Measurements from ENCODE around the gene CELF3.
A peak's percentile ranks its signal among the peaks of the same experiment; 100 is the strongest.

Gene CELF3

GRCh38 chr1:151716771-151717631, at the start of gene CELF3:
Gene CELF3, minus strand, starts transcription at chr1:151716803. Its CDS starts 783 bp downstream, at chr1:151716020.
- H3K4me1 ChIP-seq (ENCODE audit: control insufficient read depth, insufficient read depth, low read length) = peaks cover 15% of the 10 kb centered on the region; the same call in 1 of the 2 replicates
- peaks cover 46% of the 10 kb centered on the region for H3K27me3 ChIP-seq (ENCODE audit: control insufficient read depth, insufficient read depth, low read length)
- no peaks in the 10 kb centered on the region for H3K9me3 ChIP-seq (ENCODE audit: control insufficient read depth, insufficient read depth, low read length)
- H3K36me3 ChIP-seq (ENCODE audit: control insufficient read depth, insufficient read depth, low read length) = no peaks in the 10 kb centered on the region
- H3K27ac ChIP-seq (ENCODE audit: low read depth, low read length) = peak within 1 kb of the TSS; percentile 92
- 0 out of 2 replicates have a peak within 1 kb of the TSS, but pooled peaks have one; percentile 43 for H3K9ac ChIP-seq (ENCODE audit: low read depth, low read length)
- peak within 1 kb of the TSS; percentile 66 for H3K4me3 ChIP-seq (ENCODE audit: low read depth, low read length)

GRCh38 chr1:151763990-151764389, 47.4 kb upstream of the CELF3 start:
- no peaks in the 10 kb centered on the region for H3K27me3 ChIP-seq (ENCODE audit: control insufficient read depth, insufficient read depth, low read length)
- no peak overlapping the region for H3K27ac ChIP-seq (ENCODE audit: low read depth, low read length)
- H3K9ac ChIP-seq (ENCODE audit: low read depth, low read length) = peak overlapping the region; percentile 91; the same call in 1 of the 2 replicates
- H3K4me1 ChIP-seq (ENCODE audit: control insufficient read depth, insufficient read depth, low read length) = 0 out of 2 replicates have a peak, but pooled peaks cover 4% of the 10 kb centered on the region
- H3K4me3 ChIP-seq (ENCODE audit: low read depth, low read length) = peak overlapping the region; percentile 95
- peaks cover 31% of the 10 kb centered on the region for H3K36me3 ChIP-seq (ENCODE audit: control insufficient read depth, insufficient read depth, low read length)
- H3K9me3 ChIP-seq (ENCODE audit: control insufficient read depth, insufficient read depth, low read length) = no peaks in the 10 kb centered on the region

GRCh38 chr1:151762941-151763921, 46.6 kb upstream of the CELF3 start, which contains the start of gene MRPL9:
Gene MRPL9, minus strand, starts transcription at chr1:151763496. Its CDS starts 17 bp downstream, at chr1:151763479.
- Histone ChIP-seq H3K9me3 (ENCODE audit: control insufficient read depth, insufficient read depth, low read length) (no peaks in the 10 kb centered on the region), H3K4me1 (ENCODE audit: control insufficient read depth, insufficient read depth, low read length) (0 out of 2 replicates have a peak, but pooled peaks cover 4% of the 10 kb centered on the region), H3K27ac (ENCODE audit: low read depth, low read length) (peak within 1 kb of the TSS; percentile 92), H3K9ac (ENCODE audit: low read depth, low read length) (peak within 1 kb of the TSS; percentile 91), H3K36me3 (ENCODE audit: control insufficient read depth, insufficient read depth, low read length) (peaks cover 37% of the 10 kb centered on the region), H3K27me3 (ENCODE audit: control insufficient read depth, insufficient read depth, low read length) (no peaks in the 10 kb centered on the region), H3K4me3 (ENCODE audit: low read depth, low read length) (peak within 1 kb of the TSS; percentile 95)

GRCh38 chr1:151760597-151761385, 44.2 kb upstream of the CELF3 start:
- Histone ChIP-seq H3K27ac (ENCODE audit: low read depth, low read length) (no peak overlapping the region), H3K9ac (ENCODE audit: low read depth, low read length) (no peak overlapping the region), H3K4me1 (ENCODE audit: control insufficient read depth, insufficient read depth, low read length) (0 out of 2 replicates have a peak, but pooled peaks cover 4% of the 10 kb centered on the region), H3K36me3 (ENCODE audit: control insufficient read depth, insufficient read depth, low read length) (peaks cover 40% of the 10 kb centered on the region), H3K4me3 (ENCODE audit: low read depth, low read length) (no peak overlapping the region), H3K27me3 (ENCODE audit: control insufficient read depth, insufficient read depth, low read length) (no peaks in the 10 kb centered on the region), H3K9me3 (ENCODE audit: control insufficient read depth, insufficient read depth, low read length) (no peaks in the 10 kb centered on the region)

GRCh38 chr1:151759241-151759640, 42.6 kb upstream of the CELF3 start:
- Histone ChIP-seq H3K4me3 (ENCODE audit: low read depth, low read length) (no peak overlapping the region), H3K9ac (ENCODE audit: low read depth, low read length) (no peak overlapping the region), H3K27me3 (ENCODE audit: control insufficient read depth, insufficient read depth, low read length) (no peaks in the 10 kb centered on the region), H3K4me1 (ENCODE audit: control insufficient read depth, insufficient read depth, low read length) (0 out of 2 replicates have a peak, but pooled peaks cover 4% of the 10 kb centered on the region), H3K9me3 (ENCODE audit: control insufficient read depth, insufficient read depth, low read length) (no peaks in the 10 kb centered on the region), H3K27ac (ENCODE audit: low read depth, low read length) (no peak overlapping the region), H3K36me3 (ENCODE audit: control insufficient read depth, insufficient read depth, low read length) (peaks cover 40% of the 10 kb centered on the region)

GRCh38 chr1:151756291-151756690, 39.7 kb upstream of the CELF3 start:
- peaks cover 30% of the 10 kb centered on the region for H3K36me3 ChIP-seq (ENCODE audit: control insufficient read depth, insufficient read depth, low read length)
- H3K27ac ChIP-seq (ENCODE audit: low read depth, low read length) = no peak overlapping the region
- no peak overlapping the region for H3K9ac ChIP-seq (ENCODE audit: low read depth, low read length)
- H3K27me3 ChIP-seq (ENCODE audit: control insufficient read depth, insufficient read depth, low read length) = no peaks in the 10 kb centered on the region
- no peak overlapping the region for H3K4me3 ChIP-seq (ENCODE audit: low read depth, low read length)
- no peaks in the 10 kb centered on the region for H3K4me1 ChIP-seq (ENCODE audit: control insufficient read depth, insufficient read depth, low read length)
- no peaks in the 10 kb centered on the region for H3K9me3 ChIP-seq (ENCODE audit: control insufficient read depth, insufficient read depth, low read length)

- H3K9me3 ChIP-seq (ENCODE audit: control insufficient read depth, insufficient read depth, low read length) = peaks cover 16% of the 10 kb centered on the region
- no peak overlapping the region for H3K9ac ChIP-seq (ENCODE audit: low read depth, low read length)
- H3K36me3 ChIP-seq (ENCODE audit: control insufficient read depth, insufficient read depth, low read length) = no peaks in the 10 kb centered on the region
- H3K27ac ChIP-seq (ENCODE audit: low read depth, low read length) = no peak overlapping the region
- no peak overlapping the region for H3K4me3 ChIP-seq (ENCODE audit: low read depth, low read length)
- H3K4me1 ChIP-seq (ENCODE audit: control insufficient read depth, insufficient read depth, low read length) = no peaks in the 10 kb centered on the region
- no peaks in the 10 kb centered on the region for H3K27me3 ChIP-seq (ENCODE audit: control insufficient read depth, insufficient read depth, low read length)
These were observed 24.9 kb upstream of the CELF3 start for GRCh38 chr1:151741516-151741915.

- Histone ChIP-seq H3K27ac (ENCODE audit: low read depth, low read length) (no peak overlapping the region), H3K36me3 (ENCODE audit: control insufficient read depth, insufficient read depth, low read length) (no peaks in the 10 kb centered on the region), H3K27me3 (ENCODE audit: control insufficient read depth, insufficient read depth, low read length) (no peaks in the 10 kb centered on the region), H3K4me3 (ENCODE audit: low read depth, low read length) (no peak overlapping the region), H3K9ac (ENCODE audit: low read depth, low read length) (no peak overlapping the region), H3K4me1 (ENCODE audit: control insufficient read depth, insufficient read depth, low read length) (no peaks in the 10 kb centered on the region), H3K9me3 (ENCODE audit: control insufficient read depth, insufficient read depth, low read length) (peaks cover 16% of the 10 kb centered on the region)
These were observed 23.2 kb upstream of the CELF3 start for GRCh38 chr1:151739590-151740355.

GRCh38 chr1:151737479-151737878, 20.9 kb upstream of the CELF3 start:
- Histone ChIP-seq H3K9me3 (ENCODE audit: control insufficient read depth, insufficient read depth, low read length) (peaks cover 16% of the 10 kb centered on the region), H3K4me1 (ENCODE audit: control insufficient read depth, insufficient read depth, low read length) (no peaks in the 10 kb centered on the region), H3K27me3 (ENCODE audit: control insufficient read depth, insufficient read depth, low read length) (no peaks in the 10 kb centered on the region), H3K27ac (ENCODE audit: low read depth, low read length) (no peak overlapping the region), H3K9ac (ENCODE audit: low read depth, low read length) (no peak overlapping the region), H3K4me3 (ENCODE audit: low read depth, low read length) (no peak overlapping the region), H3K36me3 (ENCODE audit: control insufficient read depth, insufficient read depth, low read length) (no peaks in the 10 kb centered on the region)

Data from HUES48 (cell line).